Measurements from ENCODE around the gene GPR82.
"Not testable (repeated sequence)": the region's sequence is repeated elsewhere in the genome, so short reads cannot be mapped to it uniquely, and the experiment has no call there.

Gene GPR82

GRCh38 chrX:41723826-41724225 is at the start of gene GPR82:
Gene GPR82 (plus strand): TSS chrX:41724181. CDS start chrX:41727027, 2,846 bp downstream.
- no peak for DNase-seq

- DNase-seq: not testable (repeated sequence)
Measured at GRCh38 chrX:41676361-41676760, 47.6 kb upstream of the GPR82 start.

GRCh38 chrX:41677183-41678060 is 46.6 kb upstream of the GPR82 start:
- no peak for DNase-seq

GRCh38 chrX:41684138-41684537 is 39.8 kb upstream of the GPR82 start:
- no peak for DNase-seq

- DNase-seq: no peak
Measured at GRCh38 chrX:41684940-41685339, 39.0 kb upstream of the GPR82 start.

GRCh38 chrX:41686788-41687187 is 37.2 kb upstream of the GPR82 start:
- no peak for DNase-seq

- DNase-seq: no peak
Measured at GRCh38 chrX:41688156-41688555, 35.8 kb upstream of the GPR82 start.

- no peak for DNase-seq
Measured at GRCh38 chrX:41688835-41689234, 35.1 kb upstream of the GPR82 start, which contains the start of gene GPR34. Gene GPR34 (plus strand): TSS chrX:41688973. CDS start chrX:41695634, 6,661 bp downstream.

GRCh38 chrX:41689711-41690110 is 34.3 kb upstream of the GPR82 start:
- no peak for DNase-seq

GRCh38 chrX:41692162-41692749 is 31.7 kb upstream of the GPR82 start:
- DNase-seq: no peak

- no peak for DNase-seq
Measured at GRCh38 chrX:41693024-41693423, 31.0 kb upstream of the GPR82 start.

- DNase-seq: no peak
Measured at GRCh38 chrX:41695426-41695825, 28.6 kb upstream of the GPR82 start.

GRCh38 chrX:41703574-41704029 is 20.4 kb upstream of the GPR82 start:
- no peak for DNase-seq

- DNase-seq: no peak
Measured at GRCh38 chrX:41705042-41705441, 18.9 kb upstream of the GPR82 start.

- DNase-seq: no peak
Measured at GRCh38 chrX:41705680-41706374, 18.2 kb upstream of the GPR82 start.

- DNase-seq: no peak
Measured at GRCh38 chrX:41707218-41707617, 16.8 kb upstream of the GPR82 start.

GRCh38 chrX:41708486-41708885 is 15.5 kb upstream of the GPR82 start:
- no peak for DNase-seq

GRCh38 chrX:41711021-41711667 is 12.8 kb upstream of the GPR82 start:
- no peak for DNase-seq

- no peak for DNase-seq
Measured at GRCh38 chrX:41716222-41716621, 7.8 kb upstream of the GPR82 start.

GRCh38 chrX:41716767-41717473 is 7.1 kb upstream of the GPR82 start:
- DNase-seq: no peak

GRCh38 chrX:41718481-41719235 is 5.3 kb upstream of the GPR82 start:
- DNase-seq: no peak

- DNase-seq: not testable (repeated sequence)
Measured at GRCh38 chrX:41719610-41720009, 4.4 kb upstream of the GPR82 start.
